GM18867 (cell line): Measurements from ENCODE around the gene PFKP.
"Not testable (repeated sequence)": the region's sequence is repeated elsewhere in the genome, so short reads cannot be mapped to it uniquely, and the experiment has no call there.

Experiments
- ATAC-seq: cut with Tn5 transposase; IDR thresholded peaks from one replicate; pipeline ENCODE4 v1.9.1; 2021; ENCODE audit warnings: mild to moderate bottlenecking, moderate library complexity; ENCODE audit not compliant: unreplicated experiment

Gene PFKP

GRCh38 chr10:3148041-3148440 is 80.7 kb downstream of the PFKP start:
- no peak for ATAC-seq

DNA sequence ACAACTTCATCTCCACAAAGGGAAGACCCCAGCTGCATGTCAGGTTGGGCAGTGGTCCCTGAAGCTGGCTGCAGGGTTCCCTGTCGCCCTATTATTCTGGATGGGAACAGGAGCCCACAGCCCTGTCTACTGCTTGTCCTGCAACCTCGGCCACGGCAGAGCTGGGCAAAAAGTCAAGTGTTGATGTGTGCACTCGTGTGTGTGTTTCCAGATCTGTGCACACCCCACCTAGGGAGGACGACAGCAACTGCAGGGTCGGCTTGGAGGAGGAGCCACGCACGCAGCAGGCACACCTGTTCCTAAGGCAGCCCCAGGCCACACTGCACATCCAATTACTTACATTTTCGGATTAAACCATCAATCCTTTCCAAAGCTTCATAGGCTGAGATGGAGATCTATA is 81.6 kb downstream of the PFKP start:
- no peak for ATAC-seq

DNA sequence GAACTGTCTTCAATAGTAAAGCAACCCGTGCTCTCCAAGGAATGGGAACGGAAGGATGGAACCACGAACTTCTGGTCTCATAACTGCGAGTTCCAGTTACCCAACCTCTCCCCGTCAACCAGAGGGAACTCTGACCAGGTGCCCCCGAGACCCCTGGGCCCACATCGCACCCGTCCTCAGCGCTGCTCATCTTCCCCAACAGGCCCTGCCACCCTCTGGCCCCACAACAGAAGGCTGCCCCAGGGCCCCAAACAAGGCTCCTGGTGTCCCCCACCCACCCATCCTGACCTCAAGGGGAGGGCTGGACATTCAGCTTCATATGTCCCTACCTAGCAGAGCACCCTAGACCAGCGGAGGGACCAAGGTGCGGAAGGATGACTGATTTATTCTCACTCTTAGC is 82.6 kb downstream of the PFKP start:
- ATAC-seq = no peak

DNA sequence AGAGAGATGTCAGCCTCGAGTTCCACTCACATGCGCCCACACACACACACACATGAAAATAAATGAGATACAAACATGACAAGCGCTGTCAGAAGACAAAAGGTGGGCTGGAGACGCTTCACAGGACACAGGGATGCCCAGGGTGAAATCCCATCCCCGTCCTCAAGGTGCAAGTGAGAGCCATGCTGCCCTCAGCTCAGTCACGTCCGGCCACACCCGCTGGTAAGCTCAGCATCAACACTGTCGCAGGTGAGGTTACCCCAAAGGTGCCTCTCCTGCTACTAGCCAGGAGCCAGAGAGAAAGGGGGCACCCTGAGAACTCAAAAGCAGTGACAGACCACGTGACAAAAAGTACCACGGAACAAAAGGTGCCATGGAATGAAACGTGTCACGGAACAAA is 83.0 kb downstream of the PFKP start:
- no peak for ATAC-seq

DNA sequence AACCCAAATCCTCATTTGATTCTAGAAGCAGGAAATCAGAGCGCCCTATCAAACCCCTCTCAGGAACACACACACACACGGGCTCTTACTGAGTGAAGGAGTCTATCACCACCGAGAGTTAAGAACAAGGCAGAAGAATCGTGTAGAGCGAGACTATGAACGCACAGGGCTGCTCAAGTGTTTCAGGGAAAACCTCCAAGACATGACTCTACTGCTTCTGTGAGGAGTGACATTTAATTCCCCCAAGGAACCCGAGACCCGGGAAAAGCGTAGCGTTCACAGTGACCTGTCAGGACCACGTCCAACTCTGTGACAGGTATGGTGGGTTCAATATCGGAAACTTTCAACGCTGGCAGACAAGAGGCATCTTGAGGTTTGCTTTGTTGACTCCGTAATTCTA is 83.6 kb downstream of the PFKP start:
- ATAC-seq = no peak

GRCh38 chr10:3151889-3152565 is 84.7 kb downstream of the PFKP start:
- no peak for ATAC-seq

- ATAC-seq = no peak
Measured at GRCh38 chr10:3152566-3152935, 85.2 kb downstream of the PFKP start.

- ATAC-seq = no peak
Measured at GRCh38 chr10:3154666-3155065, 87.3 kb downstream of the PFKP start.

DNA sequence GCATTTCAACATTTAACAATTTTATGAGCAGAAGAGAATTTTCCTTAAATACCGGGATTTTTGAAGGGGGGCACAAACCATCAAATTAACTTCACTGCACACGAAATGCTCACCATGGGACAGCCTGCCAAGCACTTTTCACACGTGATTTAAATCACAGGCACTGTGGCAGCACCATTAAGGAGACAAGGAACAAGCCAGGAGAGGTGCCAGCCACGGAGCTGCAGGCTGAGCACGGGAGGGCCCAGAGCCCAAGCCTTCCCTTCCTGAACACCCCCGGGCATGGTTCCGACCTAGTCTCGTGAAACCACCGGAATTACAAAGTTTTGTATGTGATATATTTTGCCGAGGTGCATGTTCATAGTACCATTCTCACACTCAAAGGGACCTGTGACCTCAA is 91.8 kb downstream of the PFKP start:
- ATAC-seq = no peak

DNA sequence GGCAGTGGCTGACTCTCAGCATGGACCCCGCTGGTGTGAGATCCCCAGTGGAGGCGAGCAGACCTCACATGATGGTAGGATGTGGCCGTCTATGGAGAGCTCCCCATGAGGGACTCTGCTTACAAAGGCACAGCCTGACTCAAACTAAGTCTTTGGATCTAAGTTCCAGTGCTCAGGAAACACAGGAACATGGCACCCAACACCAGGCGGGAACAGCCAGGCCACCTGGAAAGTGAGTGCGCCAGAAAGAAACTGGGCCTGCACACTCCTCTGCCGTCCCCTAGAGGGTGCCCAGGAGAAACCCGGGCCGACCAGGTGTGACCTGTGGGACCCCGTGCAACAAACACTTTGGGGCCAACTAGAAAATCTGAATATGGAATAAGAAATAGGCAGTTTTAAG is 95.2 kb downstream of the PFKP start:
- ATAC-seq = no peak

GRCh38 chr10:3163879-3164278 is 96.5 kb downstream of the PFKP start:
- no peak for ATAC-seq

DNA sequence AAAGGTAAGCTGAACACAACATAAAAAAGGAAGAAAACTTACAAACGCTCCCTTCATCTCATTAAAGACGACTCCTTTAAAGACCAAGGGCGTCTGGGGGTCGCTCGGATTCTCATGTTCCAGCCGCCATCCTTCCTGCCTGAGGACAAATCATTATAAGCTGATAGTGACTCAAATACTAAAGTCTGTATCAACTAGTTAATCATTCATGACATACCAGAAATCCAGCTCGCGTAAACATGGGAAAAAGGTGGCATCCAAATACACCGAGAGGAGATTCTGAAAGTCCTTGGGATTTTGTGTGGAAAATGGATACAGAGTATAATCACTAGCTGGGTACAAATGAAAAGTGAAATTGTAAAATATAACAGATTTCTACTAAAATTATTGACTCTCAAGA is 97.8 kb downstream of the PFKP start:
- no peak for ATAC-seq

DNA sequence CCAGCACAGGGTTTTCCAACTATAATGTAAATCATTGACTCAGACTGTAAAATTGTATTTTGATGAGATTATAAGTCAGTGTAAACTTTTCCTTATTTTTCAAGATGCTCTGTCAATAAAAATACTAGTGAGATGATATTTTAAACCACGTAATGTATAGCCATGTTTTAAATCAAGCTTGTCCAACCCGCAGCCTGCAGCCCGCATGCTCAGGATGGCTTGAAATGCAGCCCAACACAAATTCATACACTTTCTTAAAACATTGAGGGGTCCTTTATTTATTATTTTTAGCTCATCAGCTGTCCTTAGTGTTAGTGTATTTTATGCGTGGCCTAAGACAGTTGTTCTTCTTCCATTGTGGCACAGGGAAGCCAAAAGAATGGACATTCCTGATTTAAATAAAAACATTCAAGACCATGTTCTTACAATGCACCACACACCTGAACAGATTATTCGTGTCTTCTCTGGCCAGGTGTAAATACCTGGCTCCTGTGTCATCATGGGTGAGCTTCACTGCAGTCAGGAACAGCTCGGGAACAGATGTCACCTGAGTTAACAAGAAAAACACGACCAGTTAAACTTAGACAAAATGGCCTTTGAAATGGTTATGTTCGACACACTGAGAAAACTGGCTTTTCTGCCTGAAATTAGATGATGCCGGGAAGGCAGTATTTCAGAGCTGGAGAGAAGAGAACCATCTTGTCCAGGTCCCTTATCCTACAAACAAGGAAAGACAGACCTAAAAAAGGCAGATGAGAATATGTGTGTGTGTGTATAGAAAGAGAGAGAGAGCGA is 99.3 kb downstream of the PFKP start:
- no peak for ATAC-seq

DNA sequence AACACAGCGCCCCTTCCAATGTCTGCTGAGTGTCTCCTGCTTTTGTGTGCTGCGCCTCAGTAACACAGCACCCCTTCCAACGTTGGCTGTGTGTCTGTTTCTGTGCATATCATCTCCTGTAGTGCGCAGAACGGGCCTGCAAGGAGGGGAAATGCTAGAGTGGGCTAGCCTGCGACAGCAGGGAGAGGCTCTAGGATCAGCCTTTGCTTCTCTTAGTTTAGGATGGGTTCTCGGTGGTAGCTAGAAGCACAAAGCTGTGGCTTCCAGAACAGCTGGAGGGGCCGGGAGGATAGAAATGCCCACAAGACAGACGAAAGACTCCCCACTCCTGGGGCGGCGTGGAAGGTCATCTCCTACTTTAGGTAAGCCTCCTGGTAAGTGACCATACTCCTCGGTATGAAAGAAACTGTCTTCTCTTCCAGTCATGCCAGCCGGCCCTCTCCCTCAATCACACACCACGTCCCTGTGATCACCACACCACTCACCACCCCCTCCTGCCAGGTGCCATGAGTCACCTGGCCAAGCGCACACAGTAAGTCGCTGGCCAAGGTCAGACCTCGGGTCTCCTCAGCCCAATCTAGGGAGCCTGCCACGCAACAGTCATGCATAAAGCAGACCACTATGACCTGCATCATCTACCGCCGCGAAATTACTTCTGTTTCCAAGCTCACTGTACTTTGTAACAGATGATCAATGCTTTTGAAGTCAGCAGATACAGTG is 100.4 kb downstream of the PFKP start:
- no peak for ATAC-seq

GRCh38 chr10:3169271-3169670 is 101.9 kb downstream of the PFKP start:
- ATAC-seq = no peak

DNA sequence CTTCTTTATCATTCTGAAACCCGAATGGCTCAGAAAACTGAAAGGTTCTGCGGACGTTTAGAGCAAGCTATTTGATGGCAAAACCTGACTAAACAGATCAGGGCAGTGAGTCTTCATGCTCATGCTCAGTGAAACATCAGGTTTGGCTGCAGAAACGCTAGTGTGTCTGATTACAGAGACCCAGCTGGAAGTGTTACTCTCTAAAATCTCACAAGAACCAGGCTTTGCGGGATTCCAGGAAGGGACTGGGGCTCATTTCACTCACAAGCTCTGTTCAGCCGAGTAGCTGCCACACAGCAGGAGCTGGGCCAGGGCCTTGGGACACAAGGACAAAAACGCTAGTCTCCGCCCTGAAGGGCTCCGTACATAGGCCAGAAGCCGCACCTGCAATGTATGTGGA is 102.3 kb downstream of the PFKP start:
- ATAC-seq = no peak

- ATAC-seq = not testable (repeated sequence)
Measured at GRCh38 chr10:3171488-3171887, 104.1 kb downstream of the PFKP start.

- no peak for ATAC-seq
Measured at GRCh38 chr10:3172081-3172445, 104.7 kb downstream of the PFKP start.

GRCh38 chr10:3172446-3173170 is 105.3 kb downstream of the PFKP start, which contains the start of gene PITRM1:
PITRM1 (minus strand) TSS chr10:3172782; CDS start chr10:3172772, 10 bp downstream.
- ATAC-seq = peak; percentile 94

- peak; percentile 30 for ATAC-seq
Measured at GRCh38 chr10:3173171-3173878, 106.0 kb downstream of the PFKP start.

DNA sequence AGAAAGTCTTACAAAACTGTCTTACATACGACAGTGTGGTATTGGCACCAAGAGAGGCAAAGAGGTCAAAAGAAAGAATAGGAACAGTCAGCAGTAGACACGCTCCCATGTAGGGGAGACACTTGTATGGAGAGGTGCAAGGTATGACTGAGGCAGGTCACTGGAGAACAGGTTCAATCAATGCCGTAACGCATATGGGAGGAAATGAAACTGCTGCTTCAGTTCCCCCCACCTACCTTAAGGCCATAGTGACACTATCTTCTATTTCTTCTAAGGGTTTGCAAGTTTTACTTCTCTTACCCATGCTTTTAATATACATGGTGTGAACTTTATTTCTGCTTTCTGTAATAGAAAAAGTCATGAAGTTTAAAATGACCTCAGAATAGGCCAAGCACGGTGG is 110.7 kb downstream of the PFKP start:
- ATAC-seq = peak; percentile 56
